ENCODE results near the gene KHDC3L. TPM values are rescaled to one million over a fixed set of nuclear protein-coding genes. Genes with fewer than 3 reads are reported as not detected.

Gene KHDC3L
- total RNA-seq, 1 donor = not detected

- no peak overlapping the region for H3K27ac ChIP-seq (ENCODE audit: low read depth, low read length)
- H3K79me2 ChIP-seq (ENCODE audit: insufficient read depth, low read length) = no peaks in the 10 kb centered on the region
- no peak overlapping the region for H3K4me2 ChIP-seq (ENCODE audit: insufficient read depth, low read length)
- TF ChIP-seq CTCF (IDR thresholded peaks at IDR 0.05; ENCODE audit: extremely low read depth, low read depth, low read length) = no peak
- H3K4me1 ChIP-seq (ENCODE audit: insufficient read depth, low read length) = no peaks in the 10 kb centered on the region
- H4K20me1 ChIP-seq (ENCODE audit: insufficient read depth, low read length) = no peaks in the 10 kb centered on the region
- H3K27me3 ChIP-seq (ENCODE audit: insufficient read depth, low read length) = no peaks in the 10 kb centered on the region
- no peaks in the 10 kb centered on the region for H3K9me3 ChIP-seq (ENCODE audit: low read depth, low read length)
- no peaks in the 10 kb centered on the region for H3K36me3 ChIP-seq (ENCODE audit: insufficient read depth, low read length)
- no peak overlapping the region for H2AFZ ChIP-seq (ENCODE audit: low read length)
- H3K4me3 ChIP-seq (ENCODE audit: insufficient read depth, low read length) = no peak overlapping the region
- DNase-seq (ENCODE audit: insufficient read length, low spot score, missing footprints) = no peak
Observed at GRCh38 chr6:73409395-73409794, 46.9 kb downstream of the KHDC3L start.

- no peak overlapping the region for H3K4me3 ChIP-seq (ENCODE audit: insufficient read depth, low read length)
- H3K36me3 ChIP-seq (ENCODE audit: insufficient read depth, low read length) = no peaks in the 10 kb centered on the region
- H3K4me1 ChIP-seq (ENCODE audit: insufficient read depth, low read length) = no peaks in the 10 kb centered on the region
- no peaks in the 10 kb centered on the region for H3K27me3 ChIP-seq (ENCODE audit: insufficient read depth, low read length)
- no peak overlapping the region for H3K4me2 ChIP-seq (ENCODE audit: insufficient read depth, low read length)
- H2AFZ ChIP-seq (ENCODE audit: low read length) = no peak overlapping the region
- H4K20me1 ChIP-seq (ENCODE audit: insufficient read depth, low read length) = no peaks in the 10 kb centered on the region
- no peak for TF ChIP-seq CTCF (IDR thresholded peaks at IDR 0.05; ENCODE audit: extremely low read depth, low read depth, low read length)
- DNase-seq (ENCODE audit: insufficient read length, low spot score, missing footprints) = no peak
- no peaks in the 10 kb centered on the region for H3K9me3 ChIP-seq (ENCODE audit: low read depth, low read length)
- H3K79me2 ChIP-seq (ENCODE audit: insufficient read depth, low read length) = no peaks in the 10 kb centered on the region
- no peak overlapping the region for H3K27ac ChIP-seq (ENCODE audit: low read depth, low read length)
Observed at GRCh38 chr6:73413102-73413501, 50.6 kb downstream of the KHDC3L start.

Small RNA genes within 50 kb of the gene (small RNA-seq; reads per million reads assigned to genes)
- gene RPL39P3 = not detected

Other genes with a start within 250 kb of the KHDC3L start
- 0.72 TPM in 1 of 2 replicates, not detected in the other for gene KHDC1L, start 137.2 kb upstream of the KHDC3L start, total RNA-seq
- gene KHDC1, start 99.5 kb upstream of the KHDC3L start, total RNA-seq = 2.9 and 4.0 TPM in 2 replicates
- gene DPPA5, start 8.4 kb upstream of the KHDC3L start, total RNA-seq = not detected in 2 replicates
- gene OOEP, start 7.2 kb downstream of the KHDC3L start, total RNA-seq = 0.36 and 0.59 TPM in 2 replicates
- gene DDX43, start 32.2 kb downstream of the KHDC3L start, total RNA-seq = 5.0 and 8.7 TPM in 2 replicates
- gene CGAS, start 89.6 kb downstream of the KHDC3L start, total RNA-seq = 5.9 and 6.2 TPM in 2 replicates
- 30.9 and 40.9 TPM in 2 replicates for gene MTO1, start 99.1 kb downstream of the KHDC3L start, total RNA-seq
- 18,909 and 19,513 TPM in 2 replicates for gene EEF1A1, start 158.4 kb downstream of the KHDC3L start, total RNA-seq